Measurements from ENCODE around the gene TOP1.
A peak's percentile ranks its signal among the peaks of the same experiment; 100 is the strongest.

Gene TOP1

DNA sequence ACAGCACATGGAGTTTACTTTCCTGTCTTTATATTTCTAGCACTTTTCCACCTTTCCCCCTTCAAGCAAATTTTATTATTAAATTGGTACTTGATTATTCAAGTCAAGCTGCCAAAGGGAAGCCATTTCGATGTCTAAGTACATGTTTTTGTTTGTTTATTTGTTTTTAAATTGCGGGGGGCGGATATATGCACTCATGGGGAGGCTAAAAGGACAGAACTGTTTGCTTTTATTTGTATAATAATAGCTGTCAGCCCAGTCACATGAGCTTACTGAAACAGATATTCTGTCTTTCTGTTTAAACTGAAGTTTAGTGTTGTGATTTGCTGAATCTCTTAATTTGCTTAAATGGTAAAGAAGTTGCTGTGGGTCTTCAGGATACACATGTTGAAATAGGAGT is 59.2 kb downstream of the TOP1 start:
- H3K4me1 ChIP-seq (ENCODE audit: insufficient read depth, low read length): no peaks in the 10 kb centered on the region
- no peak overlapping the region for H2AFZ ChIP-seq (ENCODE audit: low read depth, low read length)
- H4K20me1 ChIP-seq (ENCODE audit: insufficient read depth, low read length): 0 out of 2 replicates have a peak, but pooled peaks cover 3% of the 10 kb centered on the region
- no peaks in the 10 kb centered on the region for H3K79me2 ChIP-seq (ENCODE audit: insufficient read depth, low read length)
- ATAC-seq (ENCODE audit: insufficient read depth, low read depth) (no peak), DNase-seq (no peak)
- H3K4me2 ChIP-seq (ENCODE audit: insufficient read depth, low read length): no peak overlapping the region
- no peaks in the 10 kb centered on the region for H3K9me3 ChIP-seq (ENCODE audit: insufficient read depth, low read length, severe bottlenecking)
- TF ChIP-seq, protein P1, sequence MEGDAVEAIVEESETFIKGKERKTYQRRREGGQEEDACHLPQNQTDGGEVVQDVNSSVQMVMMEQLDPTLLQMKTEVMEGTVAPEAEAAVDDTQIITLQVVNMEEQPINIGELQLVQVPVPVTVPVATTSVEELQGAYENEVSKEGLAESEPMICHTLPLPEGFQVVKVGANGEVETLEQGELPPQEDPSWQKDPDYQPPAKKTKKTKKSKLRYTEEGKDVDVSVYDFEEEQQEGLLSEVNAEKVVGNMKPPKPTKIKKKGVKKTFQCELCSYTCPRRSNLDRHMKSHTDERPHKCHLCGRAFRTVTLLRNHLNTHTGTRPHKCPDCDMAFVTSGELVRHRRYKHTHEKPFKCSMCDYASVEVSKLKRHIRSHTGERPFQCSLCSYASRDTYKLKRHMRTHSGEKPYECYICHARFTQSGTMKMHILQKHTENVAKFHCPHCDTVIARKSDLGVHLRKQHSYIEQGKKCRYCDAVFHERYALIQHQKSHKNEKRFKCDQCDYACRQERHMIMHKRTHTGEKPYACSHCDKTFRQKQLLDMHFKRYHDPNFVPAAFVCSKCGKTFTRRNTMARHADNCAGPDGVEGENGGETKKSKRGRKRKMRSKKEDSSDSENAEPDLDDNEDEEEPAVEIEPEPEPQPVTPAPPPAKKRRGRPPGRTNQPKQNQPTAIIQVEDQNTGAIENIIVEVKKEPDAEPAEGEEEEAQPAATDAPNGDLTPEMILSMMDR (IDR thresholded peaks at IDR 0.05; ENCODE audit: borderline replicate concordance, extremely low read depth, low read length, poor library complexity, severe bottlenecking): no peak
- no peak for TF ChIP-seq EZH2 (IDR thresholded peaks at IDR 0.05; ENCODE audit: borderline replicate concordance, low read depth, low read length, severe bottlenecking)
- H3K36me3 ChIP-seq (ENCODE audit: insufficient read depth, low read length): peaks cover 86% of the 10 kb centered on the region
- no peak overlapping the region for H3K9ac ChIP-seq (ENCODE audit: low read depth, low read length)
- no peak overlapping the region for H3K4me3 ChIP-seq (ENCODE audit: low read depth in 1 of 2, low read length in 2 of 2)
- no peaks in the 10 kb centered on the region for H3K27me3 ChIP-seq (ENCODE audit: insufficient read depth, low read length, poor library complexity)
- H3K27ac ChIP-seq (ENCODE audit: low read length): no peak overlapping the region

DNA sequence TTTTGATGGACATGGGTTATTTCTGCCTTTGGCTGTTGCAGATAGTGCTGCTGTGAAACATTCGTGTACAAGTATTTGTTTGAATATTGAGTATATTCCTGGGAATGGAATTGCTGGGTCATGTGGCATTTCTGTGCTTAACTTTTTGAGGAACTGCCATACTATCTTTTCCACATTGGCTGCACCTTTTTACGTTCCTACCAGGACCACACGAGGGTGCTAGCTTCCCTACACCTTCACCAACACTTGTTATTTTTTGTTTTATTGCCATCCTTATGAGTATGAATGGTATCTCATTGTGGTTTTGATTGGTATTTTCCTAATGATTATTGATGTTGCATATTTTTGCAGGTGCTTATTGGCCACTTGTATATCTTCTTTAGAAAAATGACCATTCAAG is 60.9 kb downstream of the TOP1 start:
- ATAC-seq (ENCODE audit: insufficient read depth, low read depth) (no peak), DNase-seq (no peak)
- H2AFZ ChIP-seq (ENCODE audit: low read depth, low read length): no peak overlapping the region
- H4K20me1 ChIP-seq (ENCODE audit: insufficient read depth, low read length): peaks cover 14% of the 10 kb centered on the region; the same call in 1 of the 2 replicates
- H3K27ac ChIP-seq (ENCODE audit: low read length): no peak overlapping the region
- peaks cover 84% of the 10 kb centered on the region for H3K36me3 ChIP-seq (ENCODE audit: insufficient read depth, low read length)
- H3K4me3 ChIP-seq (ENCODE audit: low read depth in 1 of 2, low read length in 2 of 2): no peak overlapping the region
- no peaks in the 10 kb centered on the region for H3K4me1 ChIP-seq (ENCODE audit: insufficient read depth, low read length)
- no peaks in the 10 kb centered on the region for H3K27me3 ChIP-seq (ENCODE audit: insufficient read depth, low read length, poor library complexity)
- H3K9ac ChIP-seq (ENCODE audit: low read depth, low read length): no peak overlapping the region
- no peaks in the 10 kb centered on the region for H3K9me3 ChIP-seq (ENCODE audit: insufficient read depth, low read length, severe bottlenecking)
- no peak overlapping the region for H3K4me2 ChIP-seq (ENCODE audit: insufficient read depth, low read length)
- TF ChIP-seq EZH2 (IDR thresholded peaks at IDR 0.05; ENCODE audit: borderline replicate concordance, low read depth, low read length, severe bottlenecking): no peak
- TF ChIP-seq, protein P1 (IDR thresholded peaks at IDR 0.05; ENCODE audit: borderline replicate concordance, extremely low read depth, low read length, poor library complexity, severe bottlenecking): peak; percentile 37
- no peaks in the 10 kb centered on the region for H3K79me2 ChIP-seq (ENCODE audit: insufficient read depth, low read length)

DNA sequence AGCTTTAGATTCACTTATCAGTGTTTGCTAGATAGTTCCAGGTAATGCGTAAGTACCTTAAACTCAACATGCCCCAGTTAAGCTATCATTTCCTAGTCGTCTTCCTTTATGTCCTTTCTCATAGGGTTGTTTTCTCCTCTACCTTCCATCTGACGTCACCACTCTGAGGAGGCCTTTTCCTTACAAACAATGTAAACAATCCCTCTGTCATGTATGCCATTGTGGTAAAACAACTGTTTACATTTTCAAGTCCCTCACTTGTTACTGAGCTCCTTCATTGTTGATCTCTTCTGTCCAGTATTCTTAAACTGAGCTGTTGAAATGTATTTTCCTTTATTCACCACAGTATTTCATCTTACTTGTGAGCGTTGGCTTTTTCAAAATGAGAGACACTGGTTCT is 63.3 kb downstream of the TOP1 start:
- no peak overlapping the region for H3K4me2 ChIP-seq (ENCODE audit: insufficient read depth, low read length)

More for the DNA sequence above, 63.3 kb downstream of the TOP1 start:
- Histone ChIP-seq H3K27me3 (ENCODE audit: insufficient read depth, low read length, poor library complexity) (no peaks in the 10 kb centered on the region), H3K79me2 (ENCODE audit: insufficient read depth, low read length) (no peaks in the 10 kb centered on the region; the same call in 1 of the 2 replicates), H3K4me3 (ENCODE audit: low read depth in 1 of 2, low read length in 2 of 2) (no peak overlapping the region), H3K4me1 (ENCODE audit: insufficient read depth, low read length) (no peaks in the 10 kb centered on the region), H3K27ac (ENCODE audit: low read length) (no peak overlapping the region), H3K9me3 (ENCODE audit: insufficient read depth, low read length, severe bottlenecking) (no peaks in the 10 kb centered on the region), H3K36me3 (ENCODE audit: insufficient read depth, low read length) (peaks cover 85% of the 10 kb centered on the region), H4K20me1 (ENCODE audit: insufficient read depth, low read length) (peaks cover 16% of the 10 kb centered on the region), H2AFZ (ENCODE audit: low read depth, low read length) (no peak overlapping the region), H3K9ac (ENCODE audit: low read depth, low read length) (no peak overlapping the region)
- no peak for ATAC-seq (ENCODE audit: insufficient read depth, low read depth)
- TF ChIP-seq, protein P1 (IDR thresholded peaks at IDR 0.05; ENCODE audit: borderline replicate concordance, extremely low read depth, low read length, poor library complexity, severe bottlenecking): no peak
- TF ChIP-seq EZH2 (IDR thresholded peaks at IDR 0.05; ENCODE audit: borderline replicate concordance, low read depth, low read length, severe bottlenecking): no peak
- no peak for DNase-seq
